ENCODE data around the gene PYGM.

DNA sequence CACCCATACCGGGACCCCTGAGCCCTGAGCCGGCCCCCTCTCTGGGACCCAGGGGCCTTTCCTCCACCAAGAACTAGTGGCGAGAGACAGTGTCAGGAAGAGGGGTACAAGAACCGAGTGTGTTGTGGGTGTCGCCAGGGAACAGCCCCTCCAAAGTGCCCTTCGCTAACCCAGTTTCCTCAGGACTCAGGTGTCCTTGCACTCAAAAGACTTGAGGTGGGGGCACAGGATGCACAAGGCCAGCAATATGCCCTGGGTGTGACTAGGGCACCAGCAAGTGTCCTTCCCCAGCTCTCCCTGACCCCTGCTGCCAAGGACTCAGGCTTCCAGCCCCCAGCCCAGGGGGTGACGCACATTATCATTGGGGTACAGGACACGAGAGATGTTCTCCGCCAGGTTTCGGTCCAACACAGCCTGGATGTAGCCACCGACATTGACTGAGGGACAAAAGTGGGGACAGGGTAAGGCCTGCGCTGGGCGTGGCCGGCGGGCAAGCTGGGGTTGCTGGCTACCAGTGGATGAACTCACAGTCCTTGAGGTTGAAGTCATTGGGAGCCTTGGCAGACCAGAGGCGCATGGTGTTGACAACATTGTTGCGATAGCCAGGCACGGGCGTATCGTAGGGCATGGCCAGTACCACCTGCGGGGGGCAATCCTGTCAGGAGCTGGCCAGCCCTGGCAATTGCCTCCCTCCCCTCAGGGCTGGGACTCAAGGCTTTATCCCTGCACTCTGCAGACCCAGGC lies 4.7 kb downstream of the PYGM start:
- TF ChIP-seq, protein P1, sequence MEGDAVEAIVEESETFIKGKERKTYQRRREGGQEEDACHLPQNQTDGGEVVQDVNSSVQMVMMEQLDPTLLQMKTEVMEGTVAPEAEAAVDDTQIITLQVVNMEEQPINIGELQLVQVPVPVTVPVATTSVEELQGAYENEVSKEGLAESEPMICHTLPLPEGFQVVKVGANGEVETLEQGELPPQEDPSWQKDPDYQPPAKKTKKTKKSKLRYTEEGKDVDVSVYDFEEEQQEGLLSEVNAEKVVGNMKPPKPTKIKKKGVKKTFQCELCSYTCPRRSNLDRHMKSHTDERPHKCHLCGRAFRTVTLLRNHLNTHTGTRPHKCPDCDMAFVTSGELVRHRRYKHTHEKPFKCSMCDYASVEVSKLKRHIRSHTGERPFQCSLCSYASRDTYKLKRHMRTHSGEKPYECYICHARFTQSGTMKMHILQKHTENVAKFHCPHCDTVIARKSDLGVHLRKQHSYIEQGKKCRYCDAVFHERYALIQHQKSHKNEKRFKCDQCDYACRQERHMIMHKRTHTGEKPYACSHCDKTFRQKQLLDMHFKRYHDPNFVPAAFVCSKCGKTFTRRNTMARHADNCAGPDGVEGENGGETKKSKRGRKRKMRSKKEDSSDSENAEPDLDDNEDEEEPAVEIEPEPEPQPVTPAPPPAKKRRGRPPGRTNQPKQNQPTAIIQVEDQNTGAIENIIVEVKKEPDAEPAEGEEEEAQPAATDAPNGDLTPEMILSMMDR (IDR thresholded peaks at IDR 0.05), result no peak
- TF ChIP-seq POLR2A (IDR thresholded peaks at IDR 0.05), result no peak

Measured in testis (tissue), 2 donors.